Measurements from ENCODE around the gene TPRG1L.
A peak's percentile ranks its signal among the peaks of the same experiment; 100 is the strongest.

The TPRG1L gene

GRCh38 chr1:3645247-3645646, 20.4 kb downstream of the TPRG1L start:
- DNase-seq (ENCODE audit: low spot score) (no peak), FAIRE-seq (no peak)

GRCh38 chr1:3645666-3646355, 21.0 kb downstream of the TPRG1L start:
- DNase-seq (ENCODE audit: low spot score): no peak
- no peak for FAIRE-seq

GRCh38 chr1:3646596-3646995, 21.8 kb downstream of the TPRG1L start:
- FAIRE-seq (no peak), DNase-seq (ENCODE audit: low spot score) (no peak)

GRCh38 chr1:3649342-3650247, 24.8 kb downstream of the TPRG1L start, which contains the start of gene WRAP73:
Gene WRAP73, minus strand, starts transcription at chr1:3650103. Its CDS starts 104 bp downstream, at chr1:3649999.
- FAIRE-seq: peak; percentile 14
- peak; percentile 74 for DNase-seq (ENCODE audit: low spot score)

GRCh38 chr1:3650248-3651025, 25.6 kb downstream of the TPRG1L start:
- no peak for DNase-seq (ENCODE audit: low spot score)
- no peak for FAIRE-seq

GRCh38 chr1:3651026-3651929, 26.5 kb downstream of the TPRG1L start:
- FAIRE-seq: no peak

GRCh38 chr1:3651930-3652547, 27.2 kb downstream of the TPRG1L start, which contains the start of gene TP73:
Gene TP73, plus strand, starts transcription at chr1:3652516. Its CDS starts 29,850 bp downstream, at chr1:3682366.
- FAIRE-seq: no peak
- DNase-seq (ENCODE audit: low spot score): no peak

More at GRCh38 chr1:3651026-3651929, 26.5 kb downstream of the TPRG1L start:
- DNase-seq (ENCODE audit: low spot score): no peak

GRCh38 chr1:3652548-3653285, 27.9 kb downstream of the TPRG1L start:
- FAIRE-seq (no peak), DNase-seq (ENCODE audit: low spot score) (no peak)

- no peak for DNase-seq (ENCODE audit: low spot score)
- no peak for FAIRE-seq
Measured at GRCh38 chr1:3653286-3653618, 28.4 kb downstream of the TPRG1L start.

- DNase-seq (ENCODE audit: low spot score) (no peak), FAIRE-seq (no peak)
Measured at GRCh38 chr1:3654549-3655281, 29.9 kb downstream of the TPRG1L start.

- DNase-seq (ENCODE audit: low spot score): no peak
- no peak for FAIRE-seq
Measured at GRCh38 chr1:3656450-3657095, 31.8 kb downstream of the TPRG1L start.

GRCh38 chr1:3657096-3657475, 32.3 kb downstream of the TPRG1L start:
- FAIRE-seq (no peak), DNase-seq (ENCODE audit: low spot score) (no peak)

- no peak for FAIRE-seq
- DNase-seq (ENCODE audit: low spot score): no peak
Measured at GRCh38 chr1:3657578-3658230, 32.9 kb downstream of the TPRG1L start.

- DNase-seq (ENCODE audit: low spot score) (no peak), FAIRE-seq (no peak)
Measured at GRCh38 chr1:3658231-3658615, 33.4 kb downstream of the TPRG1L start.

GRCh38 chr1:3659093-3659492, 34.3 kb downstream of the TPRG1L start:
- DNase-seq (ENCODE audit: low spot score) (no peak), FAIRE-seq (no peak)

- no peak for DNase-seq (ENCODE audit: low spot score)
- no peak for FAIRE-seq
Measured at GRCh38 chr1:3660704-3661103, 35.9 kb downstream of the TPRG1L start.

- FAIRE-seq: no peak
- no peak for DNase-seq (ENCODE audit: low spot score)
Measured at GRCh38 chr1:3661631-3662030, 36.8 kb downstream of the TPRG1L start.

Measured in RCC 7860 (cell line).